Progenitor cell of endocrine pancreas (in vitro differentiated cells): ENCODE measurements around the gene CRY2. TPM values are rescaled to one million over a fixed set of nuclear protein-coding genes. Genes with fewer than 3 reads are reported as not detected.

Experiments used
- DNase-seq: peaks from one replicate; pipeline ENCODE4 v3.0.0; 2021; ENCODE audit warnings: low spot score; ENCODE audit not compliant: unreplicated experiment
- H3K27ac Mint-ChIP-seq: 2 replicates; pipeline ENCODE4 v1.8.0; 2021; ENCODE audit warnings: mild to moderate bottlenecking, moderate library complexity, mixed read lengths
- H3K27me3 Mint-ChIP-seq: 2 replicates; pipeline ENCODE4 v1.8.0; 2021; ENCODE audit warnings: mixed read lengths
- H3K36me3 Mint-ChIP-seq: 2 replicates; pipeline ENCODE4 v1.8.0; 2022; ENCODE audit warnings: mixed read lengths; ENCODE audit not compliant: insufficient read depth
- H3K4me1 Mint-ChIP-seq: 2 replicates; pipeline ENCODE4 v1.8.0; 2021; ENCODE audit warnings: low read depth, mixed read lengths
- H3K4me3 Mint-ChIP-seq: 2 replicates; pipeline ENCODE4 v1.8.0; 2021; ENCODE audit warnings: low read depth, mild to moderate bottlenecking, moderate library complexity, mixed read lengths
- H3K9me3 Mint-ChIP-seq: 2 replicates; pipeline ENCODE4 v1.8.0; 2021; ENCODE audit warnings: low read depth, mixed read lengths
- CTCF ChIP-seq: fragments of 200-600 bp; sonication (generic); IDR thresholded peaks from one replicate; pipeline ENCODE4 v1.5.0; 2021; ENCODE audit warnings: antibody characterized with exemption, mild to moderate bottlenecking; ENCODE audit not compliant: unreplicated experiment
- total RNA-seq: library from RNA; stranded (reverse); gene quantifications from 2 replicates; pipeline ENCODE4 v1.2.1, GENCODE V29; 2021

CRY2 gene
- total RNA-seq, 1 donor from 2014 or later, result 34.1 TPM

GRCh38 chr11:45852712-45853101 is 5.4 kb downstream of the CRY2 start:
- peaks cover 25% of the 10 kb centered on the region for H3K4me1 Mint-ChIP-seq
- H3K9me3 Mint-ChIP-seq, result no peaks in the 10 kb centered on the region
- peaks cover 6% of the 10 kb centered on the region for H3K36me3 Mint-ChIP-seq
- H3K4me3 Mint-ChIP-seq, result no peak overlapping the region
- H3K27me3 Mint-ChIP-seq, result no peaks in the 10 kb centered on the region
- no peak overlapping the region for H3K27ac Mint-ChIP-seq
- no peak for DNase-seq
- TF ChIP-seq CTCF, result no peak

GRCh38 chr11:45853332-45854219 is 6.3 kb downstream of the CRY2 start:
- Mint-ChIP-seq H3K27me3 (no peaks in the 10 kb centered on the region), H3K4me3 (no peak overlapping the region), H3K27ac (no peak overlapping the region), H3K4me1 (peaks cover 23% of the 10 kb centered on the region), H3K9me3 (no peaks in the 10 kb centered on the region), H3K36me3 (peaks cover 9% of the 10 kb centered on the region)
- TF ChIP-seq CTCF, result no peak
- DNase-seq, result no peak

GRCh38 chr11:45855308-45855707 is 8.0 kb downstream of the CRY2 start:
- Mint-ChIP-seq H3K4me1 (peaks cover 12% of the 10 kb centered on the region), H3K27me3 (no peaks in the 10 kb centered on the region), H3K27ac (no peak overlapping the region), H3K36me3 (peaks cover 11% of the 10 kb centered on the region), H3K9me3 (no peaks in the 10 kb centered on the region), H3K4me3 (no peak overlapping the region)
- no peak for TF ChIP-seq CTCF
- DNase-seq, result no peak

- peaks cover 11% of the 10 kb centered on the region for H3K36me3 Mint-ChIP-seq
- H3K27ac Mint-ChIP-seq, result no peak overlapping the region
- no peaks in the 10 kb centered on the region for H3K9me3 Mint-ChIP-seq
- H3K4me3 Mint-ChIP-seq, result no peak overlapping the region
- peaks cover 8% of the 10 kb centered on the region for H3K4me1 Mint-ChIP-seq
- no peaks in the 10 kb centered on the region for H3K27me3 Mint-ChIP-seq
- DNase-seq, result no peak
- TF ChIP-seq CTCF, result no peak
These were observed 8.8 kb downstream of the CRY2 start for GRCh38 chr11:45856044-45856468.

- Mint-ChIP-seq H3K36me3 (peaks cover 14% of the 10 kb centered on the region), H3K27ac (no peak overlapping the region), H3K4me3 (no peak overlapping the region), H3K27me3 (no peaks in the 10 kb centered on the region), H3K9me3 (no peaks in the 10 kb centered on the region), H3K4me1 (peaks cover 8% of the 10 kb centered on the region)
- no peak for TF ChIP-seq CTCF
- no peak for DNase-seq
These were observed 10.7 kb downstream of the CRY2 start for GRCh38 chr11:45857961-45858474.
